GM12873 (cell line): ENCODE measurements around the gene EPB41L5.

Experiments used
- TF ChIP-seq, protein P1 (sequence below): IDR thresholded peaks from 2 replicates; pipeline ENCODE4 v1.5.1; 2012; ENCODE audit warnings: low read depth, mild to moderate bottlenecking, moderate library complexity, low read length, control low read depth; ENCODE audit not compliant: insufficient read depth; ENCODE audit errors: missing control alignments

The EPB41L5 gene

DNA sequence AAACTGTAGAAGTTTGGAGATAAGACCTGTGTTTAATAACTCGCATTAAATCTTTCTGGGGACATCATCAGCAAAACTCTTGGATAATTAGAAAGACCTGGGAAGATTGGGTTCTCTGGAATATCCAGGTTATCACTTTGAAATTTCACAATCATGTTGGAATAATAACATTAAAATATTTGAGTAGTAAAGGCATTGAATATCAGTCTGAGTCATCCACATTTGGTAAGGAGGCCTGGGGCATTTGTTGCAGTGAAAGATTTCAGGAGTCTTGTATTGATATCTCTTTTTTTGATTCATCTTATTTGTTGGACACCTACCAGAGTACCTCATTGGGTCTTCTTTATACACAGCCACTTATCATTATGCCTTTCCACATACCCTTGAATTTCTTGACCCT is 95.9 kb downstream of the EPB41L5 start:
- TF ChIP-seq, protein P1, sequence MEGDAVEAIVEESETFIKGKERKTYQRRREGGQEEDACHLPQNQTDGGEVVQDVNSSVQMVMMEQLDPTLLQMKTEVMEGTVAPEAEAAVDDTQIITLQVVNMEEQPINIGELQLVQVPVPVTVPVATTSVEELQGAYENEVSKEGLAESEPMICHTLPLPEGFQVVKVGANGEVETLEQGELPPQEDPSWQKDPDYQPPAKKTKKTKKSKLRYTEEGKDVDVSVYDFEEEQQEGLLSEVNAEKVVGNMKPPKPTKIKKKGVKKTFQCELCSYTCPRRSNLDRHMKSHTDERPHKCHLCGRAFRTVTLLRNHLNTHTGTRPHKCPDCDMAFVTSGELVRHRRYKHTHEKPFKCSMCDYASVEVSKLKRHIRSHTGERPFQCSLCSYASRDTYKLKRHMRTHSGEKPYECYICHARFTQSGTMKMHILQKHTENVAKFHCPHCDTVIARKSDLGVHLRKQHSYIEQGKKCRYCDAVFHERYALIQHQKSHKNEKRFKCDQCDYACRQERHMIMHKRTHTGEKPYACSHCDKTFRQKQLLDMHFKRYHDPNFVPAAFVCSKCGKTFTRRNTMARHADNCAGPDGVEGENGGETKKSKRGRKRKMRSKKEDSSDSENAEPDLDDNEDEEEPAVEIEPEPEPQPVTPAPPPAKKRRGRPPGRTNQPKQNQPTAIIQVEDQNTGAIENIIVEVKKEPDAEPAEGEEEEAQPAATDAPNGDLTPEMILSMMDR: no peak

DNA sequence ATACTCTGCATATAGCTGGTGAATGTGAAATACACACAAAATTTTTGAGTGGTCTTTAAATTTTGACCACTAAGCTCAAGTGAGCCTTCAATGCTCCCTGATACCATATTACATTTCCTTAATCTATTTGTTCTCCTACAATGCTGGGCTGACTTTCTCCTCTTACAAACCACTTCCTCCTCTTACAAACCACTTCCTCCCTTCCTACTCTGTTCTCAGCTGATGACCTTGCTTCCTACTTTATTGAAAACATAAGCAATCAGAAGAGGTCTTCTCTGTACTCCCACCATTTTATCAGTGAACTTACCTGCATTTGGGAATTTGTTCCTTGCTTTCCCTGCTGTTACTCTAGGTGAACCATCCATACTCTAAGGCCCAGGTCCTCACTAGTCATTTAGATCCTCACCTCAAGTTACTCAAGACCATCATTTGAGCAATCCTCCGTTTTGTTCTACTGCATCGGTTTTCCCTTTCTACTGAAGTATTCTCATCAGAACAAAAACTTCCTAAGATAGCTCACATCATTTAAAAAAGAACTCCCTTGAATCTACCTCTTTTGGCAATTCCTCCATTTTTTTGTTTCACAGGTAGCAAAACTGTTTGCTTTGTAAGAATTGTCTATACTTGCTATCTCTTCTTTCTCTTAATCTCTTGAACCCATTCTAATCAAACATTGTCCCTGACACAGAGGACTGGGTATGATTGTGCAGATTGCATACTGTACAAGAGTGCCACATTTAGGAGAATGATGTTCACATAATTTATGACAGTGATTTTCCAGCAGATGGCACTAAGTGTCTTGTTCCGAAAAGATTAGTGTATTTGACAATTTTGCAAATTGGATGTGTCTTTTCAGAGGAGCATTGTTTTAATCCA is 96.5 kb downstream of the EPB41L5 start:
- TF ChIP-seq, protein P1: peak; percentile 54

DNA sequence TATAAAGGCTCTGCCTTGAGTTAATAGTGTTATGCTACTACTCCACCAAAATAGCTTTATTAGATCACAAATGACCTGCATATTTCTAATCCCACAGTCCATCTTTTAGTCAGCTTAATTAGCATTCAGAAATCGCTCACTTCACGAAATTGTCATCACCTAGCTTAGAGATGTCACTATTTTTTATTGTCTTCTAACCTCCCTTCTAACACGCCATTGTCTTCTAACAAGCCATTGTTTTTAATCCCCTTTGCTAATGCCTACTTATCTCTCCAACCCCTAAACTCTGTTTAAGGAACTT is 97.1 kb downstream of the EPB41L5 start:
- TF ChIP-seq, protein P1: no peak

DNA sequence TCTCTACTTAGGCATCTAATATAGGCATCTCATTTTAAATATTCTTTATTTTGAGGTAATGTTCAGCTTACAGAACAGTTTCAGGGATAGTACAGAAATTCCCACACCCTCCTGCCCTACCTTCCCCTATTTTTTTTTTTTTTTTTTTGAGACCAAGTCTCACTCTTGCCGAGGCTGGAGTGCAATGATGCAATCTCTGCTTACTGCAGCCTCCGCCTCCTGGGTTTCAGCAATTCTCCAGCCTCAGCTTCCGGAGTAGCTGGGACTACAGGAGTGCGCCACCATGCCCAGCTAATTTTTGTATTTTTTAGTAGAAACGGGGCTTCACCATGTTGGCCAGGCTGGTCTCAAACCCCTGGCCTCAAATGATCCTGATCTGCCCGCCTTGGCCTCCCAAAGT is 97.6 kb downstream of the EPB41L5 start:
- TF ChIP-seq, protein P1: no peak

DNA sequence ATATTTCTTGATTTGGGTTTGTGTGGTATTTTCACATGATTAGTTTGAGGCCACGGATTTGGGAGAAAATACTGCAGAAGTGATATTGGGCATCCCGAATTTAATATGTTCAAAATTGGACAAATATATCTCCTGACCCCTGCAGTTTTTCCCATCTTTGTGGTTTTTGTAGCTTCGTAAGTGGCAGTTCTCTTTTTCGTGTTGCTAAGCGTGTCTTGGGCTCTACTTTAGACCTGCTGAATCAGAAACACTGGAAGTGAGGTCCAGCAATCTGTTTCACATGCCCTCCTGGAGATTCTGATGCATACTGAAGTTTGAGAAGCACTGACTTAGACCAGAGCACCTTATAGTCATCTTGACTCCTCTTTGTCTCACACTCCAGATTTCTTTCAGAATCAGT is 98.3 kb downstream of the EPB41L5 start:
- TF ChIP-seq, protein P1: no peak

DNA sequence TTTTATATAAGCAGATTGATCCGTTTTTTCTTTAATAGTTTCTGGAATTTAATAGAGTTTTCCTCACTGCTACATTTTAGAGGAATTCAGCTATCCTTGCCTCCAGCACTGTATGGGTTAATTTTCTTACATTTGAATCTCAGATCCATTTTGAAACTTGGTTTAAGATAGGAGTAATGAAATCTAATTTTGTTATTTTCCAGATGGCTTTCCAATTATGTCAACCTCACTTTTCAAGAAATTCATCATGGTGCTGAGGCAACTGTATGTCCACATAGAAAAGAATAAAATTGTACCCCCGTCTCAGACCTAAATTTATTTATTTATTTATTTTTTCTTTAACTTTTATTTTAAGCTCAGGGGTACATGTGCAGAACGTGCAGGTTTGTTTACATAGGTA is 105.1 kb downstream of the EPB41L5 start:
- TF ChIP-seq, protein P1: no peak

DNA sequence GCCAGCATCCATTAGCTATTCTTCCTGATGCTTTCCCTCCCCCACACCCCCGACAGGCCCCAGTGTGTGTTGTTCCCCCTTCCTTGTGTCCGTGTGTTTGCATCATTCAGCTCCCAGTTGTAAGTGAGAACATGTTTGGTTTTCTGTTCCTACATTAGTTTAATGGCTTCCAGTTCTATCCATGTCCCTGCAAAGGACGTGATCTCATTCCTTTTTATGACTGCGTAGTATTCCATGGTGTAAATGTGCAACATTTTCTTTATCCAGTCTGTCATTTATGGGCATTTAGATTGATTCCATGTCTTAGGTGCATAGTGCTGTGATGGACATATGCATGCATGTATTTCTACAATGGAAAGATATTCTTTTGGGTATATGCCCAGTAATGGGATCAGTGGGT is 105.6 kb downstream of the EPB41L5 start:
- TF ChIP-seq, protein P1: no peak
